GM10248 (cell line): ENCODE results near the gene ERN2.

Experiments used
- CTCF ChIA-PET: fragments of 300-600 bp; sonication (Branson Sonifier 250); formaldehyde crosslinking; extraction: SDS; loops from one replicate; lab custom pipeline; 2021; ENCODE audit warnings: antibody characterized with exemption; lab: Yijun Ruan, JAX
- POLR2A ChIA-PET: fragments of 350-650 bp; sonication (Branson Sonifier 250); formaldehyde crosslinking; extraction: SDS; loops from one replicate; lab custom pipeline; 2020; ENCODE audit warnings: antibody characterized with exemption; lab: Yijun Ruan, JAX
- DNase-seq: peaks from one replicate; pipeline ENCODE4 v3.0.0; 2012; ENCODE audit errors: extremely low spot score
- TF ChIP-seq, protein P1 (sequence below): IDR thresholded peaks from 2 replicates; pipeline ENCODE4 v1.5.1; 2012; ENCODE audit warnings: mild to moderate bottlenecking, low read depth; ENCODE audit errors: extremely low read depth, missing control alignments, control extremely low read depth

ERN2 gene

DNA sequence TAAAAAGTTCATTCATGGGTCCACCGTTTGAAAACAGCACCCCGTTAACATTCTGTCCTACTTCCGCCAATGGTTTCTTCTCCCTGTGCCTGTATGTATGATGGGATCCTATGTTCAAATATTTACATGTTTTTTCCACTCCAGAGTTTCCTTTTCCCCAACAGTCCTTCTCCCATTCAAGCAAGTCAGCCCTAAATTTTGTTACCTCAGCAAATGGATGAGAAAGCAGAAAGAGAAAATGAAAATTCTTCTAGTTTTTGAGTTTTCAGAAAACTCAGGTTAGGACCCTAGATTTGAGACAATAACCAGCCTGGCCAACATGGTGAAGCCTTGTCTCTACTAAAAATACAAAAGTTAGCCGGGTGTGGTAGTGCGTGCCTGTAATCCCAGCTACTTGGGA, 3.5 kb upstream of the ERN2 start:
- TF ChIP-seq, protein P1, sequence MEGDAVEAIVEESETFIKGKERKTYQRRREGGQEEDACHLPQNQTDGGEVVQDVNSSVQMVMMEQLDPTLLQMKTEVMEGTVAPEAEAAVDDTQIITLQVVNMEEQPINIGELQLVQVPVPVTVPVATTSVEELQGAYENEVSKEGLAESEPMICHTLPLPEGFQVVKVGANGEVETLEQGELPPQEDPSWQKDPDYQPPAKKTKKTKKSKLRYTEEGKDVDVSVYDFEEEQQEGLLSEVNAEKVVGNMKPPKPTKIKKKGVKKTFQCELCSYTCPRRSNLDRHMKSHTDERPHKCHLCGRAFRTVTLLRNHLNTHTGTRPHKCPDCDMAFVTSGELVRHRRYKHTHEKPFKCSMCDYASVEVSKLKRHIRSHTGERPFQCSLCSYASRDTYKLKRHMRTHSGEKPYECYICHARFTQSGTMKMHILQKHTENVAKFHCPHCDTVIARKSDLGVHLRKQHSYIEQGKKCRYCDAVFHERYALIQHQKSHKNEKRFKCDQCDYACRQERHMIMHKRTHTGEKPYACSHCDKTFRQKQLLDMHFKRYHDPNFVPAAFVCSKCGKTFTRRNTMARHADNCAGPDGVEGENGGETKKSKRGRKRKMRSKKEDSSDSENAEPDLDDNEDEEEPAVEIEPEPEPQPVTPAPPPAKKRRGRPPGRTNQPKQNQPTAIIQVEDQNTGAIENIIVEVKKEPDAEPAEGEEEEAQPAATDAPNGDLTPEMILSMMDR: no peak
- no peak for DNase-seq
- CTCF ChIA-PET: no interaction called here
- POLR2A ChIA-PET: no interaction called here

GRCh38 chr16:23711785-23712184, 1.2 kb downstream of the ERN2 start:
- TF ChIP-seq, protein P1: no peak
- POLR2A ChIA-PET: no interaction called here
- no peak for DNase-seq
- CTCF ChIA-PET: interaction anchor here (1.3 kb wide), 1 partner anchor 13 kb away, joined by 3 read pairs; no protein-coding TSS in a partner anchor

DNA sequence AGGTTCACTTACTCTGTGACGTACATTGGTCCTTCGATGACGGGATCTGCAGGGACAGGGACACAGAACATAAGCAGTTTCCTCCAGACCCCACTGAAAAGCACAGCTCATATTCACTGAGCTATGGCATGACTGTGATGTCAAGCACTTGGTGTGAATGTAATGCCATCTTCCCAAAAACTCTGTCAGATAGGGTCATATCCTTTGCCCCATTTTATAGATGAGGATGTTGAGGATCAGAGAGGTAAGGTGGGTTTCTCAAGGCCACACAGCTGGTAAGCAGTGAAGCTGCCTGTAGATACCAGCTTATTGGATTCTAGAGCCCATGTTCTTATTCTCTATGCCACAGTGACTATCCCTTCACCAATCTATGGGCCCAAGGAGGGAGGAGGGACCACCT, 2.5 kb downstream of the ERN2 start:
- CTCF ChIA-PET: interaction anchor here (1.3 to 2.3 kb wide), 2 partner anchors 14 to 17 kb away, joined by 3 to 10 read pairs; no protein-coding TSS in a partner anchor
- TF ChIP-seq, protein P1: no peak
- POLR2A ChIA-PET: no interaction called here
- DNase-seq: no peak

DNA sequence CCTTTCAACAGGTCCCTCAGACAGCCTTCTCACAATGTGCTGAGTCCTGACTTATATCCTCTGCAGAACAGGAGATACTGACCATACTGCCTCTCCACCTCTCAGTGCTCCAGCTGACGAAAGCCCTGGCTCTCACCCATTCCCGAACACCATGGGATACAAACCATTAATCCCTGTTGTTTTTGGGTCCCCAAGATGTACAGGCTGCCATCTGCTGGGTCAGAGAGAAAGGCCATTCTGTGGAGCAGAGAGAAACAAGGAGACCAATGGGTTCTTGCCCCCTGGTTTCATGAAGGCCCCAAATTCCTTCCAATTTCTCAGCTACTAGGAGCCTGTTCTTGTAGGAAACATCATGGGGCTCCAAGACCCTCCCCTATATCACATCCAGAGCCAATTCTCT, 3.0 kb downstream of the ERN2 start:
- DNase-seq: no peak
- TF ChIP-seq, protein P1: no peak
- ChIA-PET POLR2A (no interaction called here), CTCF (interaction anchor here (1.1 to 2.3 kb wide), 2 partner anchors 15 to 17 kb away, joined by 4 to 10 read pairs; no protein-coding TSS in a partner anchor)

GRCh38 chr16:23709536-23709935, 3.5 kb downstream of the ERN2 start:
- ChIA-PET CTCF (interaction anchor here (1.1 to 2.3 kb wide), 2 partner anchors 15 to 18 kb away, joined by 4 to 10 read pairs; no protein-coding TSS in a partner anchor), POLR2A (no interaction called here)
- TF ChIP-seq, protein P1: no peak

GRCh38 chr16:23706439-23706838, 6.6 kb downstream of the ERN2 start:
- DNase-seq: no peak
- CTCF ChIA-PET: interaction anchor here (0.9 kb wide), 1 partner anchor 19 kb away, joined by 3 read pairs; no protein-coding TSS in a partner anchor
- TF ChIP-seq, protein P1: no peak
- POLR2A ChIA-PET: no interaction called here

More at GRCh38 chr16:23709536-23709935, 3.5 kb downstream of the ERN2 start:
- no peak for DNase-seq

DNA sequence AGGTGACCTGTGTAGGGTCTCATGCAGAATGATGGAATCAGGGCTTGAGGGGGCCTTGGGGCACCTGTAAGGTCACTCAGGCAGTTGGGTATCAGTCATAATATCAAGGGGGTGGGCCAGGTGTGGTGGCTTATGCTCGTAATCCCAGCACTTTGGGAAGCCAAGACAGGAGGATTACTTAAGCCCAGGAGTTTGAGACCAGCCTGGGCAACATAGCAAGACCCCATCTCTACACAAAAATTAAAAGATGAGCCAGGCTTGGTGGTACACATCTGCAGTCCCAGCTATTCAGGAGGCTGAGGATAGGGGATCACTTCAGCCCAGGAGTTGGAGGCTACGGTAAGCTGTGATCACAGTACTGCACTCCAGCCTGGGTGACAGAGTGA, 7.5 kb downstream of the ERN2 start:
- ChIA-PET POLR2A (no interaction called here), CTCF (no interaction called here)

More for the DNA sequence above, 7.5 kb downstream of the ERN2 start:
- TF ChIP-seq, protein P1: no peak
- DNase-seq: no peak
